Gastrocnemius medialis (tissue), 4 donors: ENCODE data around the gene ENOPH1. TPM values are rescaled to one million over a fixed set of nuclear protein-coding genes. Genes with fewer than 3 reads are reported as not detected.
"Not testable (repeated sequence)": the region's sequence is repeated elsewhere in the genome, so short reads cannot be mapped to it uniquely, and the experiment has no call there.

Experiments
- ATAC-seq, 2 donors: fragments of 150-250 bp; one replicate each; pipeline ENCODE4 v1.9.1; 2016
- DNase-seq, 2 donors: peaks; one replicate each; pipeline ENCODE4 v3.0.0-alpha.2; 2019
- H3K27ac ChIP-seq, 4 donors: fragments of 200-600 bp; sonication (generic); 1 replicate in 1 of 4; 2 replicates in 3 of 4; pipeline ENCODE4 v1.5.1; 2016 to 2018; ENCODE audit warnings: mild to moderate bottlenecking in 2 of 4, moderate library complexity in 1 of 4
- H3K27me3 ChIP-seq, 3 donors: fragments of 200-600 bp; sonication (generic) in 2 of 3; 1 replicate in 1 of 3; 2 replicates in 2 of 3; pipeline versions ENCODE4 v1.5.1 to v1.6.0; 2016 to 2019; ENCODE audit warnings: mild to moderate bottlenecking in 1 of 3, moderate library complexity in 1 of 3
- H3K36me3 ChIP-seq, 2 donors: fragments of 200-600 bp; sonication (generic) in 1 of 2; one replicate each; pipeline ENCODE4 v1.5.1; 2017 to 2018
- H3K4me1 ChIP-seq, 2 donors: fragments of 200-600 bp; sonication (generic) in 1 of 2; one replicate each; pipeline ENCODE4 v1.5.1; 2016 to 2017; ENCODE audit warnings: mild to moderate bottlenecking in 2 of 2
- H3K4me3 ChIP-seq, 4 donors: fragments of 200-600 bp; sonication (generic) in 3 of 4; 1 replicate in 1 of 4; 2 replicates in 3 of 4; pipeline ENCODE4 v1.5.1; 2016 to 2019; ENCODE audit warnings: mild to moderate bottlenecking in 2 of 4
- H3K9me3 ChIP-seq, 3 donors: fragments of 200-600 bp; sonication (generic) in 2 of 3; 1 replicate in 1 of 3; 2 replicates in 2 of 3; pipeline ENCODE4 v1.5.1; 2016 to 2019
- POLR2A ChIP-seq, 2 donors: fragments of 450-650 bp; IDR thresholded peaks; one replicate each; pipeline ENCODE4 v1.6.1; 2017; ENCODE audit warnings: antibody characterized with exemption in 2 of 2, mild to moderate bottlenecking in 2 of 2, moderate library complexity in 2 of 2
- in situ Hi-C, 4 donors: fragments of 200-750 bp; cut with MboI; loops; one replicate each; pipeline versions ENCODE4 v1.15.0 to v1.8.0; 2017; ENCODE audit warnings: low sequenced_read_pairs in 4 of 4
- intact Hi-C: fragments of 100-400 bp; cut with DNase I; formaldehyde crosslinking; loops from one replicate; pipeline ENCODE4 v1.15.1; 2023; ENCODE audit warnings: low total_unique reads
- total RNA-seq, 4 donors: library from RNA; depleted of rRNA; stranded (reverse); fragments of >200 nt; gene quantifications; one replicate each; pipeline versions ENCODE4 v1.1.0 to v1.2.3, GENCODE V29; 2016
- TF ChIP-seq, protein P1 (sequence below), 5 experiments: fragments of 450-650 bp in 3 of 5; fragments of 200-600 bp in 2 of 5; sonication (generic) in 2 of 5; IDR thresholded peaks in 4 of 5; conservative IDR thresholded peaks in 1 of 5; 1 replicate in 4 of 5; 2 replicates in 1 of 5; pipeline ENCODE4 v1.5.1; 2016 to 2019; ENCODE audit warnings: antibody characterized with exemption in 5 of 5, mild to moderate bottlenecking in 3 of 5, moderate library complexity in 3 of 5

ENOPH1 gene
- total RNA-seq, 4 donors from 2014 or later: 7.1 to 15.9 (median 14.8) TPM

DNA sequence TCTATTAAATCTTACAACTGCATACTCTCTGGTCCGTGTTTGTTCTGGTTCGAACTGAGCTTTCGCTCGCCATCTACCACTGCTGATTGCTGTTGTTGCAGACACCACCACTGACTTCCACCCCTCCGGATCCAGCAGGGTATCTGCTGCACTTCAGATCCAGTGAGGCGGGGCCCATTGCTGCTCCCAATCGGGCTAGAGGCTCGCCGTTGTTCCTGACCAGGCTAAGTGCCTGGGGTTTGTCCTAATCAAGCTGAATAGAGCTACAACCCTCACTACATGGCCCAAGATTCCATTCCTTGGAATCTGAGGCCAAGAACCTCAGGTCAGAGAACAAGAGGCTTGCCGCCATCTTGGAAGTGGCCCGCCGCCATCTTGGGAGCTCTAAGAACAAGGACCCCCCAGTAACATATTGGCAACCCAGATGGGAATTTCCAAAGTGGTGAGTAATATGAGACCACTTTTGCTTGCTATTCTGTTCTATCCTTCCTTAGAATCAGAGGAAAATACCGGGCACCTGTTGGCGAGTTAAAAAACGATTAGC, 43.3 kb downstream of the ENOPH1 start:
- intact Hi-C loops (no loop called here), in situ Hi-C loops (loop anchor here in 3 of 4 donors (25.0 kb wide), 1 partner anchor 789 kb away; no protein-coding TSS in a partner anchor)
- no peak for DNase-seq
- Histone ChIP-seq H3K27ac (no peak overlapping the region), H3K36me3 (no peaks in the 10 kb centered on the region), H3K4me1 (no peaks in the 10 kb centered on the region), H3K4me3 (no peak overlapping the region), H3K9me3 (no peaks in the 10 kb centered on the region), H3K27me3 (no peaks in the 10 kb centered on the region)
- ATAC-seq: no peak
- TF ChIP-seq, protein P1, sequence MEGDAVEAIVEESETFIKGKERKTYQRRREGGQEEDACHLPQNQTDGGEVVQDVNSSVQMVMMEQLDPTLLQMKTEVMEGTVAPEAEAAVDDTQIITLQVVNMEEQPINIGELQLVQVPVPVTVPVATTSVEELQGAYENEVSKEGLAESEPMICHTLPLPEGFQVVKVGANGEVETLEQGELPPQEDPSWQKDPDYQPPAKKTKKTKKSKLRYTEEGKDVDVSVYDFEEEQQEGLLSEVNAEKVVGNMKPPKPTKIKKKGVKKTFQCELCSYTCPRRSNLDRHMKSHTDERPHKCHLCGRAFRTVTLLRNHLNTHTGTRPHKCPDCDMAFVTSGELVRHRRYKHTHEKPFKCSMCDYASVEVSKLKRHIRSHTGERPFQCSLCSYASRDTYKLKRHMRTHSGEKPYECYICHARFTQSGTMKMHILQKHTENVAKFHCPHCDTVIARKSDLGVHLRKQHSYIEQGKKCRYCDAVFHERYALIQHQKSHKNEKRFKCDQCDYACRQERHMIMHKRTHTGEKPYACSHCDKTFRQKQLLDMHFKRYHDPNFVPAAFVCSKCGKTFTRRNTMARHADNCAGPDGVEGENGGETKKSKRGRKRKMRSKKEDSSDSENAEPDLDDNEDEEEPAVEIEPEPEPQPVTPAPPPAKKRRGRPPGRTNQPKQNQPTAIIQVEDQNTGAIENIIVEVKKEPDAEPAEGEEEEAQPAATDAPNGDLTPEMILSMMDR (IDR thresholded peaks at IDR 0.05 in 4 of 5, conservative IDR thresholded peaks at IDR 0.05 in 1 of 5): no peak
- TF ChIP-seq POLR2A (IDR thresholded peaks at IDR 0.05): no peak

DNA sequence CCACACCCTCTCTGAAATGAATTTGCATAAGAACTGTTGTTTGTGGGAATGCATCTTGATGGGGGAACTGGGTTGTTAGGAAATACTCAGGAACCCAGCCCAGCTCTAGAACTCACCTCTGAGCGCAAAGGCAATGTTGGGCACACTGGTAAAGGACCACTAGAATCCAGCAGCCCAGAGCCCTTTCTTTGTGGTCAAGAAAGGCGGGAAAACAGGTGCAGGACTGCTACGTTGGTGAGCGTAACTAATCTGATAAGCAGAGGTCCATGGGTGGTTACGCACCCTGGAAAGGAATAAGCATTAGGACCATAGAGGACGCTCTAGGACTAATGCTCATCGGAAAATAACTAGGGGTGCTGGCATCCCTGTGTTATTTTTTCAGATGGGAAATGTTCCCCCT, 45.5 kb downstream of the ENOPH1 start:
- H3K27ac ChIP-seq, H3K4me1 ChIP-seq, in situ Hi-C loops, H3K4me3 ChIP-seq, H3K9me3 ChIP-seq, intact Hi-C loops, DNase-seq, ATAC-seq, H3K27me3 ChIP-seq, H3K36me3 ChIP-seq: not testable (repeated sequence)

DNA sequence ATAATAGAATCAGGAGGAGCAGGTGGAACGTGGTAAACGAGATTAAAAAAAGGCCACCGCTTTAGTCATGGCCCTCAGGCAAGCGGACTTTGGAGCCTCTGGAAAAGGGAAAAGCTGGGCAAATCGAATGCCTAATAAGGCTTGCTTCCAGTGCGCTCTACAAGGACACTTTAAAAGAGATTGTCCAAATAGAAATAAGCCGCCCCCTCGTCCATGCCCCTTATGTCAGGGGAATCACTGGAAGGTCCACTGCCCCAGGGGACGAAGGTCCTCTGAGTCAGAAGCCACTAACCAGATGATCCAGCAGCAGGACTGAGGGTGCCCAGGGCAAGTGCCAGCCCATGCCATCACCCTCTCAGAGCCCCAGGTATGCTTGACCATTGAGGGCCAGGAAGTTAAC, 47.1 kb downstream of the ENOPH1 start:
- H3K27ac ChIP-seq, H3K4me1 ChIP-seq, H3K36me3 ChIP-seq, H3K9me3 ChIP-seq, DNase-seq, in situ Hi-C loops, H3K4me3 ChIP-seq, ATAC-seq, intact Hi-C loops, H3K27me3 ChIP-seq: not testable (repeated sequence)

DNA sequence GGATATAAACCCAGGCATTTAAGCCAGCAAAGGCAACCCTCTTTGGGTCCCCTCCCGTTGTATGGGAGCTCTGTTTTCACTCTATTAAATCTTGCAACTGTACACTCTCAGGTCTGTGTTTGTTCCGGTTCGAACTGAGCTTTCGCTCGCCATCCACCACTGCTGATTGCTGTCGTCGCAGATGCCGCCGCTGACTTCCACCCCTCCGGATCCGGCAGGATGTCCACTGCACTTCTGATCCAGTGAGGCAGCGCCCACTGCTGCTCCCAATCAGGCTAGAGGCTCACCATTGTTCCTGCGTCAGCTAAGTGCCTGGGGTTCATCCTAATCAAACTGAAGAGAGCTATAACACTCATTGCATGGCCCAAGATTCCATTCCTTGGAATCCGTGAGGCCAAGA, 49.2 kb downstream of the ENOPH1 start:
- Histone ChIP-seq H3K27me3 (no peaks in the 10 kb centered on the region), H3K27ac (no peak overlapping the region), H3K4me3 (no peak overlapping the region), H3K4me1 (no peaks in the 10 kb centered on the region), H3K9me3 (no peaks in the 10 kb centered on the region), H3K36me3 (no peaks in the 10 kb centered on the region)
- intact Hi-C loops: no loop called here
- no peak for ATAC-seq
- no peak for DNase-seq
- TF ChIP-seq, protein P1 (IDR thresholded peaks at IDR 0.05 in 4 of 5, conservative IDR thresholded peaks at IDR 0.05 in 1 of 5): no peak
- TF ChIP-seq POLR2A (IDR thresholded peaks at IDR 0.05): no peak
- in situ Hi-C loops: no loop called here

DNA sequence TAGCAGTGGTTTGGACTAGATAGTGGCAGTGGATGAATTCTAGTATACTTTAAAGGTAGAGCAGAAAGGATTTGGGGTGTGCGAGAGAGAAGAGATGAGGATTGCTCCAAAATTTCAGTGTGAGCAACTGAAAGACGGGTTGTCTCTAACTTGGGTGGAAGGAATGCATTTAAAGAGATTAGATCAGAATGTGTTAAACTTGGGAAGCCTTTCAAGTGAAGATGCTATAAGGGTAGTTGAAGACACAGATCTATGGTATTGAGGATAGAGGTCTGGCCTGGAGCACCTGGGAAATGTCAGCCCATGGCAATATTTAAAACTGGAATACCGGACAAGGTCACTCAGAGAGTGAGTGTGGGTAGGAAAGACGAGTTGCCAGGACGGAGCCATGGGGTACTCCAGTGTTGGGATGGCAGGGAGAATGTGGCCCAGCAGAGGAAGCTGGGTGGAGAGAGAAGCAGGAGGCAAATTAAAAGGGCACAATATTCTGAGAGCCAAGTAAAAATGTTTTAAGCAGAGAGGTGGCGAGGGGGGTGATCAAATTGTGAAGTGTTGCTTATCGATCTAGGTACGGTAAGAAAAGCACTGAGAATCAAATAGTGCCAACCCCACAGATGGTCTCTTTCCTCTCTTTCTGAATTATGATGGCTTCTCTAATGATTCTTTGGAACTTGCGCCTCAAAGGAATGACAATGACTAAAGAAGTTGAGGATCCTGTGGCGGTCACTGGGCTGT, 50.5 kb downstream of the ENOPH1 start:
- Histone ChIP-seq H3K9me3 (no peaks in the 10 kb centered on the region), H3K27me3 (no peaks in the 10 kb centered on the region), H3K4me3 (no peak overlapping the region), H3K36me3 (no peaks in the 10 kb centered on the region), H3K4me1 (no peaks in the 10 kb centered on the region), H3K27ac (no peak overlapping the region)
- ATAC-seq: no peak
- in situ Hi-C loops: no loop called here
- intact Hi-C loops: no loop called here
- TF ChIP-seq, protein P1 (IDR thresholded peaks at IDR 0.05 in 4 of 5, conservative IDR thresholded peaks at IDR 0.05 in 1 of 5): no peak
- no peak for TF ChIP-seq POLR2A (IDR thresholded peaks at IDR 0.05)
- no peak for DNase-seq
